ENCODE data around the gene SCN5A.

- TF ChIP-seq CTCF (IDR thresholded peaks at IDR 0.05) = no peak
- no peak for TF ChIP-seq GABPB1 (CRISPR knock-in tag; IDR thresholded peaks at IDR 0.05)
- no peak for TF ChIP-seq MYBL2 (CRISPR knock-in tag; IDR thresholded peaks at IDR 0.05)
- no peak for TF ChIP-seq ATF1 (CRISPR knock-in tag; IDR thresholded peaks at IDR 0.05)
- no peak for TF ChIP-seq MXD4 (CRISPR knock-in tag; IDR thresholded peaks at IDR 0.05; ENCODE audit: borderline replicate concordance)
These were observed 47.4 kb downstream of the SCN5A start for GRCh38 chr3:38601956-38602550.

Data from WTC11 (cell line).